Transverse colon (tissue), 4 donors: ENCODE measurements around the gene KPRP.

Experiments used
- EP300 ChIP-seq: sonication (generic); formaldehyde crosslinking; IDR thresholded peaks from one replicate; pipeline ENCODE4 v1.6.1; 2017; ENCODE audit warnings: antibody characterized with exemption, low read depth
- POLR2AphosphoS5 ChIP-seq, 3 donors: sonication (generic); formaldehyde crosslinking; IDR thresholded peaks; one replicate each; pipeline ENCODE4 v1.6.1; 2016; ENCODE audit warnings: antibody characterized with exemption in 3 of 3
- TF ChIP-seq, protein P1 (sequence below), 5 experiments: fragments of 200-600 bp in 3 of 5; fragments of 450-650 bp in 2 of 5; sonication (generic) in 3 of 5; IDR thresholded peaks; 1 replicate in 2 of 5; 2 replicates in 3 of 5; pipeline ENCODE4 v1.5.1; 2016 to 2017; ENCODE audit warnings: antibody characterized with exemption in 5 of 5, inconsistent platforms in 3 of 5, mild to moderate bottlenecking in 2 of 5, moderate library complexity in 1 of 5

DNA sequence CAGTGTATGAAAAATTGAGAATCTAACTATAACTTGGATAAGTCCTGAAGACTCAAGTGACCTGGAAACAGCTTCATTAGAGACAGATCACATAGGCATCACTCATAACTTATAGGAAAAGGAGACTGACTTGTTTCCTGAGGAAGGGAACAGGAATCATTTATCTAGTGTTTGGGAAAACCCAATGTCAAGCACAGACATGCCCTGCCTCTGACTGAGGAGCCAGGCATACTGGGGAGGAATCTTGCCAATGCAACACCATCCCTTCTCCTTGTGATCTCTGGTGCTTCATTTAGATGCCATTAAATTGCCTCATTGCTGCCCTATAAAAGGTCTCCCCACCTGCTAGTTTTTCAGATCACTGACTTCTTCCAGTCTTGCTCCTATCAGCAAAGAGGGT, 39.6 kb upstream of the KPRP start:
- TF ChIP-seq, protein P1, sequence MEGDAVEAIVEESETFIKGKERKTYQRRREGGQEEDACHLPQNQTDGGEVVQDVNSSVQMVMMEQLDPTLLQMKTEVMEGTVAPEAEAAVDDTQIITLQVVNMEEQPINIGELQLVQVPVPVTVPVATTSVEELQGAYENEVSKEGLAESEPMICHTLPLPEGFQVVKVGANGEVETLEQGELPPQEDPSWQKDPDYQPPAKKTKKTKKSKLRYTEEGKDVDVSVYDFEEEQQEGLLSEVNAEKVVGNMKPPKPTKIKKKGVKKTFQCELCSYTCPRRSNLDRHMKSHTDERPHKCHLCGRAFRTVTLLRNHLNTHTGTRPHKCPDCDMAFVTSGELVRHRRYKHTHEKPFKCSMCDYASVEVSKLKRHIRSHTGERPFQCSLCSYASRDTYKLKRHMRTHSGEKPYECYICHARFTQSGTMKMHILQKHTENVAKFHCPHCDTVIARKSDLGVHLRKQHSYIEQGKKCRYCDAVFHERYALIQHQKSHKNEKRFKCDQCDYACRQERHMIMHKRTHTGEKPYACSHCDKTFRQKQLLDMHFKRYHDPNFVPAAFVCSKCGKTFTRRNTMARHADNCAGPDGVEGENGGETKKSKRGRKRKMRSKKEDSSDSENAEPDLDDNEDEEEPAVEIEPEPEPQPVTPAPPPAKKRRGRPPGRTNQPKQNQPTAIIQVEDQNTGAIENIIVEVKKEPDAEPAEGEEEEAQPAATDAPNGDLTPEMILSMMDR (IDR thresholded peaks at IDR 0.05): no peak
- TF ChIP-seq POLR2AphosphoS5 (IDR thresholded peaks at IDR 0.05) (no peak), EP300 (no peak)
